Renal pelvis (tissue), 4 donors: ENCODE results near the gene DTNB. TPM values are rescaled to one million over a fixed set of nuclear protein-coding genes. Genes with fewer than 3 reads are reported as not detected.

Source experiments
- DNase-seq: peaks from one replicate; pipeline ENCODE4 v3.0.0-alpha.2; 2013
- polyA plus RNA-seq, 3 donors: library from polyadenylated mRNA; unstranded; fragments of 120-200 nt; gene quantifications; one replicate each; pipeline ENCODE4 v1.2.1, GENCODE V29; 2013; ENCODE audit not compliant: insufficient read length in 3 of 3

Gene DTNB
- polyA plus RNA-seq, 3 donors = 18.6 to 23.6 (median 21.2) TPM

DNA sequence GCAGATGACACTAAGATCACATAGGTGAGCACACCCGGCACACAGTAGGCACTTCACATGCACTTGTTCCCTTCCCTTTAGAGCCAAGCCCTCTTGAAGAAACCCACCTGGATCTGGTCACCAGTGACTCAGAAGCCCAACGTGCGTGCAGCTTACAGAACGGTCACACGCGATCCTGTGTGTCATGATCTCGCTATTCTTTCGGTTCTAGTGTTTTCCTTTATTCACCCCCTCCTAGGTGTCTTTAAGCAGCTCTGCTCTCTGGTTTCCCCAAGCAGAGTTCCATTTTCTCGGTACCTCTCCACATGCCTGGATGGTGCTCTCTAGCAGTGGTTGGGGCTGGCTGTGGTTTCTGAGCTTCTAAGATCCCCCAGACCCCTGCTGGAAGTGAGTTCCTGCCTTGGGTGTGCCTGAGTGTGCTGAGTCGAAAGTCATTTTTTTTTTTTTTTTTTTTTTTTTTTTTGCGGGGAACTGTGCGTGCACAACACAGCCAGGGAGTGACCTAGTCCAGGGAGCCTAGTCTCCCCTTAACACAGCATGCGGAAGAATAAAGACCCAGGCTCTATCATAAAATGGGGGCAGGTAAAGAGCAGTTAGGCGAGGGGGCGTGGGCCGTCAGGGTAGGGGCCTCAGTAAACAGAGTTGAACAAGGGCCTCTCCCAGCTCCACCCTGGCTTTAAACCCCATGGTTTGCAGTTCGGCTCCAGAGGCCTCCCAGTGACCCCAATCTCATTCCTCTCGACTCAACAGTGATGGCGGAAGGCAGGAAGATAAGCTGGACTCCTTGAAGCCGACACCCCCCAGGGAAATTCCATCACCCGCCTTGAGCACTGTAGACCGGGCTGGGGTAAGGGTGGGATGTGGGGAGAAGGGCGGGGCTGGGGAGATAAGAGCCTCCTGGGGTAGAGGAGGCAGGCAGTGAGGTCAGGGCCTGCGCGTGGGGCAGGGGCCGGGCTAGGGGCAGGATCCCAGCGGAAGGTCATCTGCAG, 301.8 kb downstream of the DTNB start:
- DNase-seq = no peak

DNA sequence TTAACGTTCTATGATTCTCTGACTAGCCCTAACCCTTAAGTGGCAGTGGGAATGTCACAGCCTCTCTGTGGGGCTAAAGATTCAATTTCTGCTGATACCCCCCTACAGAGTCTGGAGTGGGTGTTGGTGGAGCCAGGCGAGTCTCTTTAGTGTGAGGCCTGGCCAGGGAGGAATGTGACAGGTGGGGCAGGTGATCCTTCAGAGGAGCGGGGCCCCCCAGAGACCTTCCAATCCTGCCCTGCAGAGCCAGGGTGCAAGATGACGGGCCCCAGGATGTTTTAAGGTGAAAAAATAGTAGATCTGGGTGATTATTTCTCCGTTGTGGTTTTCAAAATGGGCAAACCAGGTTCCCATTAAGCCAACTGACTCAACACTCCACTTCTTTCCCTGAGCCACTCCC, 303.5 kb downstream of the DTNB start:
- DNase-seq = no peak

DNA sequence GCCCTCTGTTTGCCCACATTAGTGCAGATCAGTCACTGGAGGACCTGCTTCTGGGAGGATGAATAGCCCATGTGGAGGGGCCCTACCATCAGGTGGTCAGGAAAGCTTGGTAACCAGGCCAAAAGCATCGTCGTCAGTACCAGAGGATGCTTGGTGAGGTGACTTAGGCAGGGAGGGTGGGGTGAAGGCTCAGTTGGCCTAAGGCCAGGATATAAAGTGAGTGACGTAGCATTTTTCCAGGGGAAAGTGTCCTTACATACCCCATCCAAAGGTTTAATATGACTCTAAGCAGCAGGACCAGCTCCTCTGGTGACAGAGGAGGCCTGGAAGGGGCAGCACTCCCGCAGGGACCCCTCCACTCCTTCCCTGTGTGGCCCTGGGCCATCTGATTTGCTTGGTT, 303.9 kb downstream of the DTNB start:
- DNase-seq = no peak

DNA sequence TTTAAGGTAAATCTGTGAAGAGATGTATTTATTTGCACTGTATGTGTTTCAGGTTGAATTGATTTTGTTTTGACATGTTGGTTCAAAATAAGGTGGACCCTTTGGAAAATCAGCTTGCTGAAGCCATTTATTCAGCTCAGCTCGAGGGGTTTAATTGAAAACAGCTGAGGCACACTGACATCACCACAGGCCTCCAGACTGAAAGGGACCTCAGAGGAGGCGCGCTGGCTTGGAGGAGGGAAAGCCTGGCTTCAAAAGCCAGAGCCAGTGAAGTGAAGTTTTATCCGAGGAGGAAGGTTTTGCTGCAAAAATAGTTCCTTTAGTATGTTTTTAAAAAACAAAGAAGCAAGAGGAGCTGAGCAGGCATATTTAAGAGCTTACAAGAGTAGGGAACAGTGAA, 304.7 kb downstream of the DTNB start:
- DNase-seq = no peak

DNA sequence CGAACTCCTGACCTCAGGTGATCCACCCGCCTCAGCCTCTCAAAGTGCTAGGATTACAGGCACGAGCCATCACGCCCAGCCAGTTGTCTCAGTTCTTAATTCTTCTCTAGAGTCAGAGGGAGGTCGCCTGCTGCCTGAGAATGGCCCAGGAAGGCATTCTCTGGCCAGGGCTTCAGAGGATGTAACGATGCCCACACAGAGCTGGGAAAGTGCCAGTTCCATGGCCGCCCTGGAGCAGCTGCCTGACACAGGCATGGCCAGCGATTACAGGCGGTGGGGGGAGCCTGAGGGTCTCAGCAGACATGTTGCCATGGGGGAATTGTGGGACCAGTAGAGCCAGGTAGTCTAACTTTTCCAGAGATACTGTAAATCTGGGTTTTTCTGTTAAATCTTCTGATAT, 306.1 kb downstream of the DTNB start:
- no peak for DNase-seq

DNA sequence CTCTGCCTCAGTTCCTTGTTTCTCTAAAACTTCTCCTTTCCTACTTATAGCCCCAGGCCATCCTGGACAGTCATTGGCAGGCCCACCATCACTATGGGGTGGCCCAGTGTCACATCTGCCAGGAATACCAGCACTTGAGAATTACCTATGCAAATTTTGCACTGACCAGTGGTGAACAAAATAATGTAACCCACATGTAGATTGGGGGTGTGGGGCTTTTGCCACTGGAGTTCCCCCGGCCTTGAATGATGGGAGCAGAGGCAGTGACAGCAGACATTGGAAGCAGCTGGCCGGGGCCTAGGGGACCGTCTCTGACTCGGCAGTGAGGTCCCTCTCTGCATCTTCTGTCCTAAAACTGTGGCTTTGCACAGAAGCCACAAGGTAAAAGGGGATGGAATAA, 306.7 kb downstream of the DTNB start:
- no peak for DNase-seq

DNA sequence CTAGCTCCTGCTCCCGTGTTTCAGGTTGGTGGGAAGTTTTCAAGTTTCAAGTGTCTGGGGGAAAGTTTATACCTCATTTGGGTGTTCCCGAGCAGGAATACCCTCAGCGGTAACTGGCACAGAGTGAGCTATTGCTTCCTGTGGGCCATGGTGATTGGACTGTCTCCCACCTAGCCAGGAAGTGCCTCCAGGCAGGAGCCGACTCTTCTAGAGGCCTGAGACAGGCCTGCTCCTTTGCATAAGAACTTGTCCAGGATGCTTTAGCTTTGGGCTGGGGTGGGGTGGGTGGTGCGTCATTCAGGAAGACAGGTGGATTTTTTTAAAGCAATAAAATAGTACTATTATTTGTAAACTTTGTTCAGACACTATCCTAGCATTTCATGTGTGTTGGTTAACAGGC, 308.1 kb downstream of the DTNB start:
- DNase-seq = no peak

DNA sequence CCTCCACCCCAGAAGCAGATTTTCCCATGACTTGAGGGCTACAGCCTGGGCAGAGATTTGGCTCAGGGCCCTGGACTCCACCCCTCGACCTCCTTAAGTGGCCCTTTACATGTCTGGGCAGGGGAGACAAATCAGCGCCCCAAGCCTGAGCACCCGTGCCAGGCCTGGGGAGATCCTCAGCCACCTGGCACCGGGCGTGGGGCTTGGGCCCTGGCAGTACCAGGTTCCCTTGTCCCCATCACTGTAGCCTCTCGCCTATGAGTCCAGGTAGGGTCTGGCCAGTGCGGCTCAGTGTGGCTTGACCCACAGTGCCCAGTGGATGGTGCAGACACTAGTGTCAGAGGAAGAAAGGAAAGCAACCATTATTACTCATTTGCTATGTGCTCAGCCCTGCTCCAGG, 309.6 kb downstream of the DTNB start:
- no peak for DNase-seq

DNA sequence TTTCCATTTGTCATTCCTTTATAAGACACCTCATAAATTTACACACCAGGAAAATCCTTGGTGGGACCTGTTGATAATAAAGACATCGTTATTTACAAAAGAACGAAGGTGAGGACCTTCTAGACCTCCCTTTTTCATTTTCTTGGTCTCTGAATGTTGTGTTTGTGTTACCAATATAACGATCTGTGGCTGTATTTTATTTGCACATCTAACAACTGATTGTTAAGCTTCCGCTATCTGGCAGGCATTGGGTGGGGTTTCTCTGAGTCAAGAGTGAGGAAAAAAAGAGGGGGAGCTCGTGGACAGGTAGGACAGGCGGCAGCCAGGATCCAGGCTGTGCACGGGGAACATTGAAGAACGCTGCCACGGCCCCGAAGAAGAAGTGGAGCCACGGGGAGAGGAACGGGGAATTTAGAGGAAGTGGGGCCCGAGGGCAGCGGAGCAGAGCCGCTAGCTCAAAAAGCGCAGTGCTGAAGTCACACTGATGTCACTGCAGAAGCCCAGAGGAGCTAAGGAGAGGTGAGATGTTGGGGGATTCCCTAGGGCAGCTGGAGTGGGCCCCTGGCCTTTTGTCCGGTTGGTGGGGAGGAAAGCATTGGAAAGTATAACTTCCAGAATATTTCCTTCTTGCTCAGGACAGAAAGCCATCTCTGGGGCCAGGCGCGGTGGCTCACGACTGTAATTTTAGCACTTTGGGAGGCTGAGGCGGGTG, 310.8 kb downstream of the DTNB start:
- DNase-seq = no peak

DNA sequence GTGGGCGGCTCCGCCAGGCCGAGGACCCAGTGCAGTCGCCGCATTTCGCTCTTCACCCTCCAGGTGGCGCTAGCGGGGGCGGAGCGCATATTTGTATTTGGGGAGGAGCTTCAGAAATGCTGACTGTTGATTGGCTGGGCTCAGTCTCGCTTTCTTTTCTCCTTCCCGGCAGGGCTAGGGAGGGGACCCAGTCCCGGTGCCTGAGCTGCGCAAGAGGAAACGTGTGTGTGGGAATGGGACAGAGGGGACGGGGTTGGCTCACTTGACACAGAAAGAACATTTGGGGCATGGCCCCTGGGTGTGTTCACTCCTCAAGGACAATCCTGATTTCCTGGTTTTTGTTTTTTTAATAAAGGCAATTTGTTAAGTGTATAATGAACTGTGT, 311.3 kb downstream of the DTNB start:
- DNase-seq = peak; percentile 93

DNA sequence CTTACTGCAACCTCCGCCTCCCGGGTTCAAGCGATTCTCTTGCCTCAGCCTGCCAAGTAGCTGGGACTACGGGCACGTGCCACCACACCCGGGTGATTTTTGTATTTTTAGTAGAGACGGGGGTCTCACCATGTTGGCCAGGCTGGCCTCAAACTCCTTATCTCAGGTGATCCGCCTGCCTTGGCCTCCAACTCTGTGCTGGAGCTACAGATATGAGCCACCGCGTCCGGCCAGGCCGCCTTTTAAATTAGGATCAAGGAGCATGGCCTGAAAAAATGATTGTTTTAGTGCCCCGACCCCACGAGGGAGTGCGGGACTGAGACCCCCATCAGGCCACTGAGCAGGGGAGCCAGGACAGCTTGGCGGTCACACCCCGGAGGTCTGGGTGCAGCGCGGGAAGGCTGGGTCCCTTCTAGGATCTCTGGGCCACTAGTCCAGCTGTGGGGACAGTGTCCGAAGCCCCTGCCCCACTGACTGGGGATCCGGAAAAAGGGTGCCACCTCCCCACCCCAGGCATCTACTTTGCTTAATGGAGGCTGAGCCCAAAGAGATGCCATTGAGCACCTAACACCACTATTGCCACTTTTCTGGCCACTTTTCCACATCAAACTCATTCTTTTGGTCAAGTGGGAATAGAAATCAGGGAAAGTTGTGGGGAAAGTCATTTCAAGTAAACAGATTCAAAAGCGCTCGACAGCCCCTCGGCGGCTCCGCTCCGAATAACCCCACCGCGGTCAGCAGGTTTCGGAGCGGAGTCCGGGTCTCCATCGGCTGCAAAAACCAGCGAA, 311.9 kb downstream of the DTNB start:
- no peak for DNase-seq

DNA sequence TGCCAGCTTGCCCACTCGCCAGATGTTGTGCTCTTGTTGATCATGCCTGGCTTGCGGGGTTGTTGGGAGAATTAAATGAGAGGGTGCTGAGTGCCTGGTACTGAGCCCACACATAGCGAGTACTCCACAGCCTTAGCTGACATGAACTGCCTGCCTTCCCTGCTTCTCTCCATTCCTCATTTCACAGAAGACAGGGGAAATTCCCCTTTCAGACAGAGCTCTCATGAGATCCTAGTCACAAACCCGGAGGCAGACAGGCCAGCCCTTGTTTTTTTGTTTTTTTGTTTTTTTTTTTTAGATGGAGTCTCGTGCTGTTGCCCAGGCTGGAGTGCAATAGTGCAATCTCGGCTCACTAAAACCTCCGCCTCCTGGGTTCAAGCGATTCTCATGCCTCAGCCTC, 314.5 kb downstream of the DTNB start:
- no peak for DNase-seq

DNA sequence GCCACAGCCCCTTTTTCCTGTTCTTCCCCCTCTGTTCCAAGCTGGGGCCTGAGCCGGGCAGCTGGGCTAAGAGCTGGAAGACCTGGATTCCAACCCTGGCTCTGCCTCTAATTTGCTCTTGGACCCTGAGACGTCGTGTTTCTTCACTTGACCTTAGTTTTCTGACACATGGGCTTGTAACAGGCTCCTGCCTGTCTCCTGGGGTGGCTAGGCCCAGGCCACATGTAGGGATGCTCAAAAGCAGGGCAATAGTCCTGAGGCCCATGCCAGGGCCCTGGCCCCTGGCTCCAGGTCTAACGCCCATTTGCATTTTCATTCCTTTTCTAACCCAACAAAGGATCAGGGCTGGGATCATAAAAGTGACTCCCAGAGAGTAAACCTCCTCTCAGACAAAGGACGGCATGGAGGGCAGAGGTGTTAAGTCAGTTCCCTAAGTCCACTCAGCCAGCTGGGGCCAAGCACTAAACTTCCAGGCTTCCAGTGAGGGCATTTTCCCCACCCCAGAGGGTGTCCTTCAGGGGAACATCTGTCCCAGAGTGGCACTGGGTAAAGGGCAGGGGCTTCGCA, 315.0 kb downstream of the DTNB start:
- no peak for DNase-seq

DNA sequence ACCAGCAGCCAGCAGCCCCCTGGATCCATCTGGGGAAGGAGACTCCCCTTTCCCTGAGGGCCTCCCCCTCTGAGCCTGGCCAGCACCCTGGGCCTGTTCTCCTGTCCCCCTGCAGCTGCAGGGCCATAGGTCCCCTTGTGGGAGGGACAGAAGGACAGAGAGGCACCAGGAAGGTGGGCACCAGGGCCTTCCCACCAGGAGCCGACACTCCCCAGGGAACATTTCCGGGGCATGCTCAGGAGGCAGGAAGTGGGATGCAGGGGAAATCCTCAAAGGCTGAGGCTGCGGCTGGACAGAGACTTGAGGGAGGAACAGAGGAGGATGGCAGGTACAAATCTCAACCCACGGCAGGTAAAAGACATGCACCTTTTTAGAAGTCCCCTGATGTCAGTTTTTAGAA, 317.3 kb downstream of the DTNB start:
- no peak for DNase-seq

DNA sequence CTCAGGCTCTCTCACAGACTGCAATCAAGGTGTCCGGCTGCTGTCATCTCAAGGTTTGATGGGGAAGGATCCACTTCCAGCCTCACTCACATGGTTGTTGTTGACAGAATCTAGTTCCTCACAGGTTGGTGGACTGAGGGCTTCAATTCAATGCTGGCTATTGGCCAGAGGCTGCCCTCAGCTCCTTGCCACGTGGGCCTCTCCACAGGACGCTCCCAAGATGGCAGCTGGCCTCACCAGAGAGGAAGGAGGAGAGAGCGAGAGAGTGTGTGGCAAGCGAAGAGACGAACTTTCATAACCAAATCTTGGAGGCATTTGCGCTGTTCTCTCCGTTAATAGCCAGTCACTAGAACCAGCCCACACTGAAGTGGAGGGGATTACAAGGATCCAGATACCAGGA, 318.1 kb downstream of the DTNB start:
- DNase-seq = no peak

DNA sequence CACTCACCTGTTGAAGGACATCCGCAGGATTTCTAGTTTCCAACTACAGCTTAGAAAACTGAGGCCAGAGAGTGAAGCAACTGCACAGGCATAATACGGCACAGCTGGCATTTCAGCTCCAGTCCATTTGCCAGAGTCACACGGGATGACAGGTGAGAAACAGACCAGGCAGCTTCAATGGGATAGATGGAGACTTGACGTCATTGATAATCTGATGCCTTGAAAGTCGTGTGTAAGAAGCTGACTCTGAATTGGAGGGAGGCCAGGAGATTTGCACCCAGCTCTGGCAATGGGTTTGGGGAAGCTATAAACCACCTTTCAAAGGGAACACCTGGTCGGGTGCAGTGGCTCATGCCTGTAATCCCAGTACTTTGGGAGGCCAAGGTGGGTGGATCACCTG, 319.3 kb downstream of the DTNB start:
- DNase-seq = no peak

DNA sequence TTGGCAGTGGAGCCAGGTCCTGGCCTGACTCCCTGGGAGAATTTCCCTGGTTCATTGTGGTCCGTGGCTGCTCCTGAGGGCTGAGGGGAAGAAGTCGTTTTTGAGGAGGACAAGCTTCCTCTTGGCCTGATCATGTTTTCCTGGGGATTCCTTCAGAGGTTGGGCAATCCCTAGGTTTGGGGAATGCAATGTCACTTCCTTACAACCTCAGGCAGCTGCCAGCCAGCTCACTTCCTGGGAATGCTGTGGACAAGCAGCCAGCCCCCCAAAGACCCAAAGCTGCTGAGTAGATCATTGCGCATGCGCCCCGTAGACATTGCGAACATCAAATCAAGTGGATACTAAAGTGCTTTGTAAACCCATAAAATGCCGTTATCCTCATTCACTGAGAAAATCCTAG, 324.0 kb downstream of the DTNB start:
- no peak for DNase-seq

DNA sequence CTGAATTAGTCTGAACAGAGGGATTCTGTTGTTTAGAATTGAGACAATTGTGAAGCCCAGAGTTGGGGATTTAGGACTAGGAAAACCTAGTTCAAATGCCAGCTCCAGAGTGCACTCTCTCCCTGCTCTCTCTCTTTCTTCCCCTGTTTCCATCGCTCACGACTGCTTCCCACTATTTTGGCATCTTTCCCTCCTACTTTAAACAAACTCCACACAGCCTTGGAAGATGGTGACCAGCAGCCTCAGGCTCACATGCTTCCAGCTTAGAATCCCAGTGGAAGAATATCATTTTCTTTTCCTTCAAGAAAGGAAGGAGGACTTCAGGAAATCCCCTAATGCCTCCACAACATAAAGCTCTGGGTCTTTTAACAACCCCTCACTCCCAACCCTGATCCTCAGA, 325.5 kb downstream of the DTNB start:
- no peak for DNase-seq

DNA sequence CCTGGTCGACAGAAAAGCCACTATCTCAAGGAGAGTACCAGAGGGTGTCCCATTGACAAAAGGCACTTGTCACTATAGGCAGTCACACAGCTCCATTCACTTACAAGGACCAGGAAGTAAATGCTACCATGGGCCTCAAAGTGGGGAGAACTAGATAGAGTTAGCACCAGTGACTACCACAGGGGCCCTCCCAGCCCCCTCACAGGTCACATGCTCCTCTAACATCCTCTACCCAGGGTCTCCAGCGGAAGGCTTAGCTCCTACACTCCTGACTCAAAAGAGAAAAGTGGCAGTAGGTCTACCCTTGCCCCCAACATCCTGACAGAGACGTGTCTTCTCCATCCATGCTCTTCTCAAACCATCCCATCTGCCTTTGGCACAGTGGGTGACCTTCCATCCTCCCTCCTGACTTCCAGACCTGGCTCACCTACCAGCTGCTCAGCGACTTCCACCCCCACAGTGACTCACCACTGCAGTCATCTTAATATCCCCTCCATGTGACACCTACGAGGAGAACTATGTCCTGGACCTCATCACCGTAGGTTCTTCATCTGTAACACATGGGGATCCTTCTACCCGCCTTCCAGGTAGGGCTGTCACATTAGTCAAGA, 326.1 kb downstream of the DTNB start:
- no peak for DNase-seq

DNA sequence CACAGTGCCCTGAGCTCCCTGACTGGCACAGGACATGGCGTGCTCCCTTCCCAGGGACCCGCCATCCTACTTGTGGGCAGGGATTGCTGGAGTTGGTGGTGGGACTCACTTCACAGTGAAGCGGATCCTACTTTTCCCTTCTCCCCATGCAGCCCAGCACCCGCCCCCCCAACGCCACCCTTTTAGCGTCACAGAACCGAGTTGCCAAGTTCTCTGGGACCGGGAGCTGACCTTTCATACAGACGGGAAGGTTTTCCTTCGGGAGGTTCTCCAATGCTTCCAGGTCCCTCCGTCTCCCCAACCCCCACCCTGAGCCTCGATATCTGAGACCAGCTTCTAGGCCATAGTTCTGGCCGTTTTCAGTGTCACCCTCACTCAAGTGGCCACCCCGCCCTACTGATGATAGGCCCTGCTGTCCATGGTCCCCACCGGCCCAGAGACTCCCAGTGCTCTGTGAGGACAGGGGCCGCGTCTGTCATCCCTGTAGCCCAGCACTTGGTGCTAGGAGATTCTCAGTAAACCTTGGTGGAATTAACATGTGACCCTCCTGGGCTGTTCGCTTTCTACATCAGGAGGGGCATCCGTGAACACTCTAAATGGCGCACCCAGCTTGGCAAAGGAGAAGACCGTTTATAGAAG, 330.1 kb downstream of the DTNB start:
- no peak for DNase-seq
